Activated T-helper 1 cell treated with Interleukin-2 at 50 U/mL for 16 hours (primary cell): Measurements from ENCODE around the gene TAF13.
"Not testable (repeated sequence)": the region's sequence is repeated elsewhere in the genome, so short reads cannot be mapped to it uniquely, and the experiment has no call there.

Source experiments
- DNase-seq: peaks from one replicate; pipeline ENCODE4 v3.0.0-alpha.2; 2020; ENCODE audit warnings: low read depth

The TAF13 gene

DNA sequence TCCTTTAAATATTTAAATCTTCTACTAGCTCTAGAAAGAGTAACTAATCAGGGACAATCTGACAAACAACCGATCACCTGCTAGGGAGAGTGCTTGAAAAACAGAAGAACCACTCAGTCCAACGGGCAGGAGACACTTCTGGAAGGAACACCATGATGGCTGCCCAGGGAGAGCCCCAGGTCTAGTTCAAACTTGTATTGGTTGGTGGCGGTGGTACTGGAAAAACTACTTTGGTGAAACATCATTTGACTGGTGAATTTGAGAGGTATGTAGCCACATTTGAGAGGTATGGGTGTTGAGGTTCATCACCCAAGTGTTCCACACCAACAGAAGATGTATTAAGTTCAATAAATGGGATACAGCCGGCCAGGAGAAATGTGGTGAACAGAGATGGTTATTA, 29.1 kb downstream of the TAF13 start:
- no peak for DNase-seq

GRCh38 chr1:109045595-109045994, 30.2 kb downstream of the TAF13 start:
- no peak for DNase-seq

DNA sequence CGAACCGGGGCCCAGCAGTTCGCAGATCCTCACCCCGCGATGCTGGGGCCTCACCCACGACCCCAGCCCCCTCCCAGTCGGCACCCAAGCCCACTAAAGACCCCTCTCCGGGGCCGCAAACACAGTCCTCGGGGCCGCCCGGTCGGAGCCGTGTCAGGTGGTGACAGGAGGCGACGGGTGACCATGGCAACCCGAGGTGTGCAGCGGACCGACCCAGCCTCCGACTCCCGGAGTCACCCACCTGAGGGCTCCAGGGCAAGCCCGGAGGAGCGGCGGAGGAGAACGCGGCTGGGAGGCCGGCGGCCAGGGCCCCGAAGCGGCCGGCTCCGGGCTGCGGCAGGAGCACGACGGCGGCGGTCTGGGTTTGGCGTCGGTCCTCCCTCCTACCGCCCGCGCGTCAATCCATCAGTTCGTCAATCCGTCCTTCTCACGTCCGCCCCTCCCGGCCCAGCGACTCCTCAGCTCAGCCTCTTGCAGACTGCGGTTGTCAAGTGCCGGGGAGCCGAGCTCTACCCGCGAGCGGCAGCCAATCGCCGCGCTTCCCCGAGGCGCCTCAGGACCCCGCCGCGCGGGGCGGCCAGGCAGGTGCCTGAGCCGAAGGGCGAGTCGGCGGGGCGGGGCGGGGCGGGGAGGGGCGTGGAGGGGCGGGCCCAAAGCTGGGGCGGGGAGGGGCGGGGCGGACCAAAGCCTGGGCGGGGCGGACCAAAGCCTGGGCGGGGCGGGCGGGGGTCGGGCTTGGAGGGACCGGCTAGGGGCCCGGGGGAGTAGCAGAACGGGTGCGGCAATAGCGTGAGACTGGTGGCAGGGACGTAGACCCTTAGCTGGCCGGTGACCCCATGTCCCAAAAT, 34.0 kb downstream of the TAF13 start, which contains the start of gene WDR47:
Gene WDR47 (minus strand): TSS at position 482 of the 848 bp plus-strand sequence. CDS start 18,590 bp downstream, outside the sequence.
- peak; percentile 94 for DNase-seq

DNA sequence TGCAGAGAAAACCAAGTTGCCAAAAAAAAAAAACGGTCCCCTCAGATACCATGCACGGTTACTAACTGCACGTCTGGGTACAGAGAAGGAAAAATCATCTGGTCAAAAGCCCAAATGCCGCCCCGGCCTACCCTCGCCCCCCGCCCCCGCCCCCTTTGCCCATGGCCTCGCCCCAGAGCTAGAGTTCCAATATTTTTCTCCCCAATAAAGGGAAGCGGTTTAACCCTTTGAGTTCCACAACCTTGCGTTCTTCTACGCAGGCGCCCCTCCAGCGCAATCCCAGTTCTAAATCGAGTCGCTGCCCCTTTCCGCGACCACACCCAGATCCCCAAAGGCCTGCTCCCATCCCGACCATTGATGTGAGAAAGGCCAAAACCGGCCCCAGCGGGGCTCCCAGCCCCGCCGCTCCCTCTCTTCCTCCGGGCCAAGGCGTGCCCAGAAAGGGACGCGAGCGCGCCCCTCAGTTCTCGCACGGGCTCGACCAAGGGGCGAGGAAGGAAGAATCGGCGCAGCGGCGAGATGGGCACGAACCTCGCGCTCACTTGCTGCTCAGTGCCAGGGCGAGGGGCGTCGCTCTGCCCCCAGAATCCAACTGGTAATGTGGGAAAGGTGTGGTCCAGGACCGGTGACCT, 34.7 kb downstream of the TAF13 start:
- peak; percentile 8 for DNase-seq

- DNase-seq, result no peak
Observed at GRCh38 chr1:109040627-109040988, 35.2 kb downstream of the TAF13 start.

GRCh38 chr1:109034382-109034781, 41.4 kb downstream of the TAF13 start:
- DNase-seq, result no peak

DNA sequence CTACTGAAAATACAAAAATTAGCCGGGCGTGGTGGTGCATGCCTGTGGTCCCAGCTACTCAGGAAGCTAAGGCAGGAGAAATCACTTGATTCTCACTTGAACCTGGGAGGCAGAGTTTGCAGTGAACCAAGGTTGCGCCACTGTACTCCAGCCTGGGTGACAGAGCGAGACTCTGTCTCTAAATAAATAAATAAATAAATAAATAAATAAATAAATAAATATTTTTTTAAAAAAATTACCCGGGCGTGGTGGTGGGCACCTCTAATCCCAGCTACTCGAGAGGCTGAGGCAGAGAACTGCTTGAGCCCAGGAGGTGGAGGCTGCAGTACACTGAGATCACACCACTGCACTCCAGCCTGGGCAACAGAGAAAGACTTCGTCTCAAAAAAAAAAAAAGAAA, 46.3 kb downstream of the TAF13 start:
- DNase-seq, result not testable (repeated sequence)

DNA sequence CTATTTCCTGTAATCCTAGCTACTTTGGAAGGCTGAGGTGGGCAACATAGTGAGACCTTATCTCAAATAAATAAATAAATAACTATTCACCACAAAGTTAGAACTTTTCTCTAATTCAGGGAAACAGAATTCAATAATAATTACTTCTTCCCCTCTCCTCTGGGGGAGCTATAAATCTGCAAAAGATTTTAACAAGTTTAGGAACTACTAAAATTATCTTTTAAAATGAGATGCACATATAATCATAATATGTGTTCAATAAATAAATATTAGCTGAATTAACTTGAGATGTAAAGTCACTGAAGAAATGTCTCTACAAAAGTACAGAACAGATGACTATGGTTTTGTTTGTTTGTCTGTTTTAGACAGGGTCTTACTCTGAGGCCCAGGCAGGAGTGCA, 48.0 kb downstream of the TAF13 start:
- no peak for DNase-seq

DNA sequence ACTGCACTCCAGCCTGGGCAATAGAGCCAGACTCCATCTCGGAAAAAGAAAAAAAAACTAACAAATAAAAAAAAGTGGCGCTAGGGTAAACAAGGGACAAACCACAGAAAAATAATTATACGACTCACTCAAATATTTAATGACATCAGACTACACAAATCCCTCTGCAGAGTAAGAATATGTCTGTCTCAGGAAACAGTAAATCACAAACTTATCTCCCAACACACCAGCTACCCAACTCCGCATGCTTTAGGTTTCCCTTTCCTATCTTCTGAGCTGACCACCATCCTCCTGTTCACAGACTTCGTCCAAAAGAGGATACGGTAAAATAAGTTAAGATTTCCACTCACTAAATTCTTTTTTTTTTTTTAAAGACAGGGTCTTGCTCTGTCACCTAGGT, 50.1 kb downstream of the TAF13 start:
- DNase-seq, result no peak

- no peak for DNase-seq
Observed at GRCh38 chr1:109024646-109025045, 51.2 kb downstream of the TAF13 start.

- no peak for DNase-seq
Observed at GRCh38 chr1:109020693-109021257, 55.0 kb downstream of the TAF13 start.

GRCh38 chr1:109017719-109018118, 58.1 kb downstream of the TAF13 start:
- DNase-seq, result not testable (repeated sequence)

GRCh38 chr1:109017134-109017533, 58.7 kb downstream of the TAF13 start:
- no peak for DNase-seq
